CD8-positive, alpha-beta memory T cell (primary cell): ENCODE measurements around the gene ITSN1. TPM values are rescaled to one million over a fixed set of nuclear protein-coding genes. Genes with fewer than 3 reads are reported as not detected.
A peak's percentile ranks its signal among the peaks of the same experiment; 100 is the strongest.
"Not testable (repeated sequence)": the region's sequence is repeated elsewhere in the genome, so short reads cannot be mapped to it uniquely, and the experiment has no call there.

Experiments
- CTCF ChIA-PET: fragments of 350-600 bp; sonication (Branson Sonifier 250); formaldehyde crosslinking; loops from one replicate; lab custom pipeline; 2021; ENCODE audit warnings: antibody characterized with exemption; lab: Charles Lee
- POLR2A ChIA-PET: fragments of 350-600 bp; sonication (Branson Sonifier 250); formaldehyde crosslinking; loops from one replicate; lab custom pipeline; 2021; ENCODE audit warnings: antibody characterized with exemption; lab: Charles Lee
- DNase-seq, 5 donors: peaks; one replicate each; pipeline versions ENCODE4 v3.0.0 to v3.0.0-alpha.2; 2020 to 2022; ENCODE audit warnings: mixed read lengths in 1 of 5
- H3K27ac ChIP-seq: one replicate; pipeline ENCODE4 v1.7.0; 2013; ENCODE audit warnings: low read depth, mild to moderate bottlenecking, low read length, moderate library complexity
- H3K27me3 ChIP-seq: 2 replicates; pipeline ENCODE4 v1.7.0; 2013; ENCODE audit warnings: low read length, mild to moderate bottlenecking; ENCODE audit not compliant: insufficient read depth, poor library complexity, severe bottlenecking
- H3K36me3 ChIP-seq: 2 replicates; pipeline ENCODE4 v1.7.0; 2013; ENCODE audit warnings: mild to moderate bottlenecking, low read length, moderate library complexity; ENCODE audit not compliant: insufficient read depth
- H3K4me1 ChIP-seq: 2 replicates; pipeline ENCODE4 v1.7.0; 2013; ENCODE audit warnings: mild to moderate bottlenecking, low read length, moderate library complexity; ENCODE audit not compliant: insufficient read depth
- H3K4me3 ChIP-seq: 2 replicates; pipeline ENCODE4 v1.7.0; 2013; ENCODE audit warnings: mild to moderate bottlenecking, low read length
- H3K9me3 ChIP-seq: 2 replicates; pipeline ENCODE4 v1.7.0; 2013; ENCODE audit warnings: mild to moderate bottlenecking, low read length
- H3K27ac Mint-ChIP-seq, 8 donors: one replicate each; pipeline ENCODE4 v1.8.0; 2020 to 2021; ENCODE audit warnings: mixed read lengths in 8 of 8, mild to moderate bottlenecking in 6 of 8, inconsistent platforms in 3 of 8, moderate library complexity in 3 of 8
- H3K27me3 Mint-ChIP-seq, 2 donors: one replicate each; pipeline ENCODE4 v1.8.0; 2020 to 2021; ENCODE audit warnings: mixed read lengths in 2 of 2, mild to moderate bottlenecking in 1 of 2, moderate library complexity in 1 of 2
- H3K36me3 Mint-ChIP-seq, 3 donors: one replicate each; pipeline ENCODE4 v1.8.0; 2020 to 2021; ENCODE audit warnings: mixed read lengths in 3 of 3, inconsistent platforms in 1 of 3, mild to moderate bottlenecking in 1 of 3
- H3K4me1 Mint-ChIP-seq, 3 donors: one replicate each; pipeline ENCODE4 v1.8.0; 2020 to 2021; ENCODE audit warnings: mixed read lengths in 3 of 3, inconsistent platforms in 1 of 3, mild to moderate bottlenecking in 1 of 3
- H3K4me3 Mint-ChIP-seq, 7 donors: one replicate each; pipeline ENCODE4 v1.8.0; 2020 to 2021; ENCODE audit warnings: mixed read lengths in 7 of 7, mild to moderate bottlenecking in 6 of 7, moderate library complexity in 4 of 7, inconsistent platforms in 2 of 7
- H3K9me3 Mint-ChIP-seq, 5 donors: one replicate each; pipeline ENCODE4 v1.8.0; 2020 to 2022; ENCODE audit warnings: mixed read lengths in 5 of 5, mild to moderate bottlenecking in 3 of 5, moderate library complexity in 2 of 5, inconsistent platforms in 1 of 5
- polyA plus RNA-seq: library from polyadenylated mRNA; unstranded; fragments of 300-500 nt; fragmentation: Illumina TruSeq; gene quantifications from one replicate; pipeline ENCODE4 v1.2.3, GENCODE V29; 2021
- total RNA-seq, 2 experiments: library from RNA; stranded (reverse); gene quantifications; one replicate each; pipeline ENCODE4 v1.2.3, GENCODE V29; 2021

The ITSN1 gene
- total and polyA plus RNA-seq, 3 experiments from 2014 or later: 2.7 to 5.5 (median 4.9) TPM

- Mint-ChIP-seq H3K27me3 (no peaks in the 10 kb centered on the region), H3K27ac (peak overlapping the region in 2 of 8 donors; percentile 12 to 24), H3K4me1 (peaks cover 0 to 3% (median 2%) of the 10 kb centered on the region in 3 donors), H3K9me3 (no peaks in the 10 kb centered on the region), H3K36me3 (peaks cover 0 to 51% (median 16%) of the 10 kb centered on the region in 3 donors), H3K4me3 (no peak overlapping the region)
- DNase-seq: no peak
- Histone ChIP-seq H3K27me3 (no peaks in the 10 kb centered on the region), H3K27ac (no peak overlapping the region), H3K4me1 (no peaks in the 10 kb centered on the region), H3K9me3 (no peaks in the 10 kb centered on the region), H3K4me3 (no peak overlapping the region), H3K36me3 (no peaks in the 10 kb centered on the region)
- CTCF ChIA-PET: no interaction called here
- POLR2A ChIA-PET: no interaction called here
These were observed 20.0 kb upstream of the ITSN1 start for GRCh38 chr21:33622253-33622652.

DNA sequence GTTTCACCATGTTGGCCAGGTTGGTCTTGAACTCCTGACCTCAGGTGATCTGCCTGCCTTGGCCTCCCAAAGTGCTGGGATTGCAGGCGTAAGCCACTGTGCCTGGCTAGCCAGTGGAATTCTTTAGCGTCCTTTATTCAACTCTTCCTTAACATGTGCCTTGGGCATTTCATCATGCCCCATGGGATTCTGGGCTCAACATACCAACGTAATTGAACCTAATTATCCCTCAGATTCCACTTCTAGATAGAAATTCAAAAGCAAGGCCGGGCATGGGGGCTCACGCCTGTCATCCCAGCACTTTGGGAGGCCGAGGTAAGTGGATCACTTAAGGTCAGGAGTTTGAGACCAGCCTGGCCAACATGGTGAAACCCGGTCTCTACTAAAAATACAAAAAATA lies 16.1 kb upstream of the ITSN1 start:
- H3K27me3 Mint-ChIP-seq, H3K4me1 ChIP-seq, POLR2A ChIA-PET, H3K36me3 ChIP-seq, H3K4me3 ChIP-seq, H3K27ac Mint-ChIP-seq, H3K27me3 ChIP-seq, H3K4me1 Mint-ChIP-seq, DNase-seq, H3K27ac ChIP-seq, H3K9me3 Mint-ChIP-seq, H3K4me3 Mint-ChIP-seq, H3K9me3 ChIP-seq: not testable (repeated sequence)
- CTCF ChIA-PET: interaction anchor here (3.5 kb wide), 1 partner anchor 20 kb away, joined by 15 read pairs; no protein-coding TSS in a partner anchor
- H3K36me3 Mint-ChIP-seq: peaks cover 6 to 45% (median 13%) of the 10 kb centered on the region in 3 donors

DNA sequence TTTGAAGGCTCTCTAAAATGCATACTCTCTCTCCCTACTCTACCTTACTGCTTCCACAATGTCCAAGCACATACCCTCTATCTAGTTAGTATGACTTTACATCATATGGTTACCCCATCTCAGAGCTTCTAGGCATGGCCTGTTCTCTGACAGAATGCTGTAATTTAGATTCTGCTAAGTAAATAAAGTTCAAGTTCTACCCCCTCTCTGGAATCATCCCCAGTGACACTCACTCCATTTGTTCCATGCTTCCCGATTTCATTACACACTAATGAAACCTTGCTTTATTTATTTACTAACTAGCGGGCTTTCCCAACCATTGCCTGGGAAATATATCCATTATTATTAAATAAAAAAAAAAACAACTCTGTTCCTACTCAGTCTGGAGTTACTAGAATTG lies 8.0 kb upstream of the ITSN1 start:
- Mint-ChIP-seq H3K27me3 (no peaks in the 10 kb centered on the region), H3K36me3 (peaks cover 6 to 47% (median 12%) of the 10 kb centered on the region in 3 donors), H3K4me3 (no peak overlapping the region), H3K9me3 (no peaks in the 10 kb centered on the region), H3K27ac (peak overlapping the region in 1 of 8 donors; percentile 40), H3K4me1 (peaks cover 6 to 48% (median 38%) of the 10 kb centered on the region in 3 donors)
- CTCF ChIA-PET: no interaction called here
- no peak for DNase-seq
- H3K4me3 ChIP-seq: no peak overlapping the region
- no peak overlapping the region for H3K27ac ChIP-seq
- no peaks in the 10 kb centered on the region for H3K36me3 ChIP-seq
- no peaks in the 10 kb centered on the region for H3K4me1 ChIP-seq
- POLR2A ChIA-PET: no interaction called here
- no peaks in the 10 kb centered on the region for H3K9me3 ChIP-seq
- H3K27me3 ChIP-seq: no peaks in the 10 kb centered on the region

DNA sequence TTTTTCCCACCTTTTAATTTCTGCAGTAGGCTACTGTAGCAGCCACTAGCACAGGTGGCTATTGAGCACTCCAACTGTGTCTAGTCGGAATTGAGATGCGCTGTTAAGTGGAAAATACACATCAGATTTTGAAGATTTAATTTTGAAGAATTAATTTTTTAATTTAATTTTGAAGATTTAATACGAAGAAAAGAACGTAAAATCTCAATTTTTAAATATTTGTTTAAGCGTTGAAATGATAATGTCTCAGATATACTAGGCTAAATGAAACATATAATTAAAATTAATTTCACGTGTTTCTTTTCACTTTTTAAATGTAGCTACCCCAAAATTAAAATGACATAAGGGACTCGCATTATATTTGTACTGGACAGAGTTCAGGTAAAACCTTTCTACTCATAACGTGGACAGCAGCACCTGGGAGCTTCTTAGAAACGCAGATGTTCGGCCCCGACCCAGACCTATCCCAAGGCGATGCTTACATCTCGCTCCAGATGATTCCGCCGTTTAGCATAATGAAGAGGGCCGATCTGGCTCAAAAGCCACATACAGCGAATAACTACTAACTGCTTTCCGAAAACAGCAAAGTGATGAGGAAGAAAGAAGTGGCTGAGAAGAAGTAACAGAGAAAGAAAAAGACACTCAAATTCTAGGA lies 1.5 kb upstream of the ITSN1 start:
- H3K27me3 Mint-ChIP-seq: peaks cover 8 to 19% of the 10 kb centered on the region in 2 donors
- Histone ChIP-seq H3K27ac (peak overlapping the region; percentile 87), H3K36me3 (no peaks in the 10 kb centered on the region), H3K4me1 (peaks cover 13% of the 10 kb centered on the region), H3K9me3 (no peaks in the 10 kb centered on the region), H3K4me3 (peak overlapping the region; percentile 95), H3K27me3 (no peaks in the 10 kb centered on the region)
- ChIA-PET CTCF (no interaction called here), POLR2A (interaction anchor here (0.5 to 1.5 kb wide), 2 partner anchors 120 to 1040 kb away, joined by 3 read pairs; no protein-coding TSS in a partner anchor)
- peak overlapping the region; percentile 87 to 99 (median 97) for H3K27ac Mint-ChIP-seq
- peaks cover 19 to 49% (median 48%) of the 10 kb centered on the region in 3 donors for H3K4me1 Mint-ChIP-seq
- peak overlapping the region; percentile 90 to 98 (median 92) for H3K4me3 Mint-ChIP-seq
- no peak for DNase-seq
- H3K9me3 Mint-ChIP-seq: no peaks in the 10 kb centered on the region
- H3K36me3 Mint-ChIP-seq: peaks cover 0 to 24% (median 4%) of the 10 kb centered on the region in 3 donors

DNA sequence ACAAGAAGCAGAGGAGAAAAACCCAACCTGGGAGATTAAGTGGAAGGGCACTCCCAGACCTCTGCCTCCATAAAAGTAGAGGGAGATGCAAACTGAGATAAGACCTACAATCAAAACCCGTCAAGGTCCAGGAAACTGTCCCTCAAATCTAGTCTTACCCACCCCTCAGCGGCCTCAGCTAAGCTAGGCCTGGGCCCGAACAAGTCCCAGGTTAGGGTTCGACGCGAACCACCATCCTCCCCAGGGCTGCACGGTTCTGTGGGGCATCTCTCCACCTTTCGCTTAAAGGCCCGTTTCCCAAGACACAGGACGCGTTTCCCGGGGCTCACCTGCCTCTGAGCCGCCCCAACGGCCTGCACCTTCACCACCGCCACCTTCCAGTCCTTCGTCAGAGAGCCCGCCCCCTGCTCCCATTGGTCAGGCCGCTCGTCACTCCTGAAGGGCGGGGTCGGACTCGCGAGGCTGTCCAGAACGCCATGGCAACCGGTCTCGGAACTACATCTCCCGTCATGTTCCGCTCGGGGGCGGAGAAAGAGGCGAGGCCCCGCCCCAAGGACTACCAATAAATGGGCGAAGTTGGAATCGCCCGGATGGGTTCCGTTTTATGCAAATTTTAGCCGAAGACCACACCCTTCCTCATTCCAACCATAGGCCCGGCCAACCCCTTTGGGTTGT lies 812 bp upstream of the ITSN1 start, which contains the start of gene CRYZL1:
Gene CRYZL1 (minus strand): TSS at position 390 of the 675 bp plus-strand sequence. CDS start 10,190 bp downstream, outside the sequence.
- Histone ChIP-seq H3K27ac (peak within 1 kb of the TSS; percentile 87), H3K27me3 (no peaks in the 10 kb centered on the region), H3K4me1 (peaks cover 13% of the 10 kb centered on the region), H3K4me3 (peak within 1 kb of the TSS; percentile 95), H3K9me3 (no peaks in the 10 kb centered on the region), H3K36me3 (no peaks in the 10 kb centered on the region)
- ChIA-PET POLR2A (interaction anchor here (0.5 to 1.5 kb wide), 2 partner anchors 121 to 1041 kb away, joined by 3 read pairs; no protein-coding TSS in a partner anchor), CTCF (no interaction called here)
- Mint-ChIP-seq H3K9me3 (no peaks in the 10 kb centered on the region), H3K4me3 (peak within 1 kb of the TSS; percentile 90 to 98 (median 92)), H3K36me3 (peaks cover 0 to 24% (median 4%) of the 10 kb centered on the region in 3 donors), H3K27ac (peak within 1 kb of the TSS; percentile 87 to 99 (median 97)), H3K4me1 (peaks cover 19 to 47% (median 46%) of the 10 kb centered on the region in 3 donors), H3K27me3 (peaks cover 8 to 19% of the 10 kb centered on the region in 2 donors)
- peak; percentile 100 for DNase-seq

DNA sequence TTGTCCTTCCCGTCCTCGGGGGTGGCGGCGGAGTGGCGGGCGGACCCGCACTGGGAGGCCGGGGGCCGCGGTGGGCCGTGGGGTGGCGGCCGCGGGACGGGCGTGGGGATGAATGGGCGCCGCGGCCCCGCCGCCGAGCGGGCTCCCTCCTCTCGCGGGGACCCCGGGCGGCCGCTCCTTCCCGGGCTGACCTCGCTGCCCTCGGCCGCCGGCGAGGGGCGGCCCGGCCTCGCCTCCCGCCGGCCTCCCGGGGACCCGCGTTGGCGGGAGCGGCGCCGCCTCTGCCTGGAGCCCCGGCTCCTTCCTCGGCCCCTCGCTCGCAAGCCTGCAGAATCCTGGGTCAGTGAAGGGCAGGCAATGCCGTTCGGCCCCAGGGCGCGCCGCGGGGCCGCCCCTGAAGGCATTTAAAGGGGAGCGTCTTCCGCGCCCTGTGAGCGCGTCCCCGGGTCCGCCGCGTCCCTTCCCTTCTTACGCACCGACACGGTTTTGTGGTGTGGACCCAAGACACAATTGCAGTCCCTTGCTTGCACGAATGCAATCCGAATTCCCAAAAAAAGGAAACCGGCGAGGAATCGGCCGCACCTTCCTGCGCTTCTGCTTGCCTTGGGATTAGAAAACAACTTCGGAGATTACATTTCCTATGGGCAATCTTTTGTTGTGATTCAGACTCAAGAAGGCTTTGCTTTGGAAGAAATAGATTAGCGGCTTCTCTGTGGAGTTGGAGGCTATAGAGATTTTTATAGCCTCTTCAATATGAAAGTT lies 776 bp downstream of the ITSN1 start:
- no peaks in the 10 kb centered on the region for H3K9me3 ChIP-seq
- no peak overlapping the region for H3K27ac ChIP-seq
- ChIA-PET POLR2A (no interaction called here), CTCF (no interaction called here)
- H3K36me3 ChIP-seq: no peaks in the 10 kb centered on the region
- peak overlapping the region; percentile 89 to 95 (median 92) for H3K4me3 Mint-ChIP-seq
- no peaks in the 10 kb centered on the region for H3K9me3 Mint-ChIP-seq
- peak in 2 of 5 donors; percentile 2 to 17 for DNase-seq
- H3K27me3 Mint-ChIP-seq: peaks cover 15 to 19% of the 10 kb centered on the region in 2 donors
- no peaks in the 10 kb centered on the region for H3K27me3 ChIP-seq
- peaks cover 13% of the 10 kb centered on the region for H3K4me1 ChIP-seq
- peaks cover 15 to 33% (median 32%) of the 10 kb centered on the region in 3 donors for H3K4me1 Mint-ChIP-seq
- H3K36me3 Mint-ChIP-seq: peaks cover 0 to 18% (median 0%) of the 10 kb centered on the region in 3 donors
- peak overlapping the region; percentile 46 for H3K4me3 ChIP-seq
- peak overlapping the region in 3 of 8 donors; percentile 29 to 89 (median 71) for H3K27ac Mint-ChIP-seq

- H3K27me3 Mint-ChIP-seq: peaks cover 15 to 22% of the 10 kb centered on the region in 2 donors
- POLR2A ChIA-PET: no interaction called here
- H3K9me3 Mint-ChIP-seq: no peaks in the 10 kb centered on the region
- H3K4me3 Mint-ChIP-seq: peak overlapping the region; percentile 89 to 95 (median 92)
- peak in 1 of 5 donors; percentile 5 for DNase-seq
- no peaks in the 10 kb centered on the region for H3K27me3 ChIP-seq
- CTCF ChIA-PET: no interaction called here
- H3K4me1 ChIP-seq: peaks cover 13% of the 10 kb centered on the region
- no peak overlapping the region for H3K4me3 ChIP-seq
- peaks cover 0 to 14% (median 0%) of the 10 kb centered on the region in 3 donors for H3K36me3 Mint-ChIP-seq
- peaks cover 15 to 29% (median 29%) of the 10 kb centered on the region in 3 donors for H3K4me1 Mint-ChIP-seq
- H3K9me3 ChIP-seq: no peaks in the 10 kb centered on the region
- peak overlapping the region in 2 of 8 donors; percentile 29 to 89 for H3K27ac Mint-ChIP-seq
- H3K27ac ChIP-seq: no peak overlapping the region
- H3K36me3 ChIP-seq: no peaks in the 10 kb centered on the region
These were observed 1.5 kb downstream of the ITSN1 start for GRCh38 chr21:33643658-33644311.
